Activated T-cell treated with anti-CD3 and anti-CD28 coated beads, Interleukin-2, amount 50 U/mL, for 72 hours (primary cell): Measurements from ENCODE around the gene PARVB. TPM values are rescaled to one million over a fixed set of nuclear protein-coding genes. Genes with fewer than 3 reads are reported as not detected.
"Not testable (repeated sequence)": the region's sequence is repeated elsewhere in the genome, so short reads cannot be mapped to it uniquely, and the experiment has no call there.

Experiments
- ATAC-seq, 2 donors: fragments of 150-1000 bp; cut with Tn5 transposase; replicated peaks in 1 of 2; 2 replicates each; pipeline ENCODE4 v1.10.0; 2021; ENCODE audit warnings: moderate library complexity in 2 of 2, mild to moderate bottlenecking in 1 of 2
- DNase-seq, 2 donors: peaks; one replicate each; pipeline ENCODE4 v3.0.0; 2021 to 2022; ENCODE audit warnings: mixed read lengths in 1 of 2
- H3K27ac Mint-ChIP-seq: one replicate; pipeline ENCODE4 v1.8.0; 2022; ENCODE audit warnings: mild to moderate bottlenecking, moderate library complexity, mixed read lengths
- H3K27me3 Mint-ChIP-seq: one replicate; pipeline ENCODE4 v1.8.0; 2022; ENCODE audit warnings: low read depth, mixed read lengths
- H3K36me3 Mint-ChIP-seq, 2 donors: one replicate each; pipeline ENCODE4 v1.8.0; 2022; ENCODE audit warnings: mixed read lengths in 2 of 2, mild to moderate bottlenecking in 1 of 2; ENCODE audit not compliant: insufficient read depth in 2 of 2
- H3K4me1 Mint-ChIP-seq: one replicate; pipeline ENCODE4 v1.8.0; 2022; ENCODE audit warnings: low read depth, mixed read lengths
- H3K4me3 Mint-ChIP-seq, 2 donors: one replicate each; pipeline ENCODE4 v1.8.0; 2022; ENCODE audit warnings: mild to moderate bottlenecking in 2 of 2, mixed read lengths in 2 of 2, moderate library complexity in 2 of 2
- H3K9me3 Mint-ChIP-seq, 2 donors: one replicate each; pipeline ENCODE4 v1.8.0; 2022; ENCODE audit warnings: mixed read lengths in 2 of 2
- total RNA-seq, 2 donors: library from RNA; stranded (reverse); gene quantifications; one replicate each; pipeline ENCODE4 v1.2.3, GENCODE V29; 2022

PARVB gene
- total RNA-seq, 2 donors from 2014 or later, result 28.4 to 55.7 TPM

GRCh38 chr22:44107340-44107739, 83.2 kb downstream of the PARVB start:
- ATAC-seq, result peak; percentile 66 to 83
- Mint-ChIP-seq H3K9me3 (no peaks in the 10 kb centered on the region), H3K36me3 (no peaks in the 10 kb centered on the region), H3K27ac (no peak overlapping the region), H3K4me1 (peaks cover 11% of the 10 kb centered on the region), H3K4me3 (no peak overlapping the region), H3K27me3 (no peaks in the 10 kb centered on the region)
- peak; percentile 6 to 22 for DNase-seq

GRCh38 chr22:44108076-44108475, 84.0 kb downstream of the PARVB start:
- DNase-seq (no peak), ATAC-seq (no peak)
- no peaks in the 10 kb centered on the region for H3K9me3 Mint-ChIP-seq
- peaks cover 11% of the 10 kb centered on the region for H3K4me1 Mint-ChIP-seq
- H3K36me3 Mint-ChIP-seq, result no peaks in the 10 kb centered on the region
- H3K4me3 Mint-ChIP-seq, result no peak overlapping the region
- H3K27me3 Mint-ChIP-seq, result no peaks in the 10 kb centered on the region
- H3K27ac Mint-ChIP-seq, result no peak overlapping the region

GRCh38 chr22:44108806-44109385, 84.8 kb downstream of the PARVB start:
- DNase-seq (no peak), ATAC-seq (no peak)
- Mint-ChIP-seq H3K9me3 (no peaks in the 10 kb centered on the region), H3K36me3 (no peaks in the 10 kb centered on the region), H3K27me3 (no peaks in the 10 kb centered on the region), H3K27ac (no peak overlapping the region), H3K4me3 (no peak overlapping the region), H3K4me1 (peaks cover 11% of the 10 kb centered on the region)

- Mint-ChIP-seq H3K27me3 (no peaks in the 10 kb centered on the region), H3K4me1 (peaks cover 11% of the 10 kb centered on the region), H3K4me3 (no peak overlapping the region), H3K27ac (no peak overlapping the region), H3K36me3 (no peaks in the 10 kb centered on the region), H3K9me3 (no peaks in the 10 kb centered on the region)
- ATAC-seq (no peak), DNase-seq (no peak)
These were observed 85.3 kb downstream of the PARVB start for GRCh38 chr22:44109416-44109815.

GRCh38 chr22:44110656-44111055, 86.6 kb downstream of the PARVB start:
- not testable (repeated sequence) for H3K27me3 Mint-ChIP-seq, H3K4me3 Mint-ChIP-seq, H3K36me3 Mint-ChIP-seq, ATAC-seq, H3K27ac Mint-ChIP-seq, H3K9me3 Mint-ChIP-seq, DNase-seq
- H3K4me1 Mint-ChIP-seq, result peaks cover 11% of the 10 kb centered on the region

- DNase-seq, result no peak
- no peak for ATAC-seq
- Mint-ChIP-seq H3K4me1 (peaks cover 10% of the 10 kb centered on the region), H3K36me3 (no peaks in the 10 kb centered on the region), H3K9me3 (no peaks in the 10 kb centered on the region), H3K27me3 (no peaks in the 10 kb centered on the region), H3K27ac (no peak overlapping the region), H3K4me3 (no peak overlapping the region)
These were observed 87.6 kb downstream of the PARVB start for GRCh38 chr22:44111562-44112155.

GRCh38 chr22:44112191-44112590, 88.1 kb downstream of the PARVB start:
- H3K27me3 Mint-ChIP-seq, result no peaks in the 10 kb centered on the region
- no peaks in the 10 kb centered on the region for H3K9me3 Mint-ChIP-seq
- H3K4me1 Mint-ChIP-seq, result peaks cover 5% of the 10 kb centered on the region
- ATAC-seq (no peak), DNase-seq (no peak)
- H3K4me3 Mint-ChIP-seq, result no peak overlapping the region
- H3K27ac Mint-ChIP-seq, result no peak overlapping the region
- no peaks in the 10 kb centered on the region for H3K36me3 Mint-ChIP-seq

- no peak for DNase-seq
- no peaks in the 10 kb centered on the region for H3K27me3 Mint-ChIP-seq
- ATAC-seq, result no peak
- no peaks in the 10 kb centered on the region for H3K9me3 Mint-ChIP-seq
- H3K27ac Mint-ChIP-seq, result no peak overlapping the region
- H3K4me3 Mint-ChIP-seq, result no peak overlapping the region
- peaks cover 0 to 2% of the 10 kb centered on the region in 2 donors for H3K36me3 Mint-ChIP-seq
- no peaks in the 10 kb centered on the region for H3K4me1 Mint-ChIP-seq
These were observed 92.2 kb downstream of the PARVB start for GRCh38 chr22:44116331-44116730.

- H3K9me3 Mint-ChIP-seq, result no peaks in the 10 kb centered on the region
- ATAC-seq (no peak), DNase-seq (no peak)
- no peak overlapping the region for H3K4me3 Mint-ChIP-seq
- H3K36me3 Mint-ChIP-seq, result peaks cover 0 to 2% of the 10 kb centered on the region in 2 donors
- H3K27me3 Mint-ChIP-seq, result no peaks in the 10 kb centered on the region
- H3K4me1 Mint-ChIP-seq, result no peaks in the 10 kb centered on the region
- no peak overlapping the region for H3K27ac Mint-ChIP-seq
These were observed 92.9 kb downstream of the PARVB start for GRCh38 chr22:44116755-44117684.

GRCh38 chr22:44117746-44118145, 93.6 kb downstream of the PARVB start:
- Mint-ChIP-seq H3K4me1 (no peaks in the 10 kb centered on the region), H3K27me3 (no peaks in the 10 kb centered on the region), H3K36me3 (peaks cover 0 to 4% of the 10 kb centered on the region in 2 donors), H3K4me3 (no peak overlapping the region), H3K9me3 (no peaks in the 10 kb centered on the region), H3K27ac (no peak overlapping the region)
- ATAC-seq (no peak), DNase-seq (no peak)

GRCh38 chr22:44118645-44119315, 94.7 kb downstream of the PARVB start:
- Mint-ChIP-seq H3K27ac (no peak overlapping the region), H3K36me3 (peaks cover 0 to 4% of the 10 kb centered on the region in 2 donors), H3K27me3 (no peaks in the 10 kb centered on the region), H3K9me3 (no peaks in the 10 kb centered on the region), H3K4me3 (no peak overlapping the region), H3K4me1 (no peaks in the 10 kb centered on the region)
- ATAC-seq (no peak), DNase-seq (no peak)

GRCh38 chr22:44119669-44120313, 95.7 kb downstream of the PARVB start:
- Mint-ChIP-seq H3K4me3 (no peak overlapping the region), H3K27me3 (no peaks in the 10 kb centered on the region), H3K4me1 (no peaks in the 10 kb centered on the region), H3K9me3 (no peaks in the 10 kb centered on the region), H3K36me3 (peaks cover 0 to 4% of the 10 kb centered on the region in 2 donors), H3K27ac (no peak overlapping the region)
- DNase-seq (no peak), ATAC-seq (no peak)
